Right ventricle myocardium superior (tissue), 1 donor: ENCODE data around the gene LAYN. TPM values are rescaled to one million over a fixed set of nuclear protein-coding genes. Genes with fewer than 3 reads are reported as not detected.

ENCODE experiments used
- ATAC-seq: fragments of 200-7000 bp; cut with Tn5 transposase; one replicate; pipeline ENCODE4 v1.9.1; 2020; ENCODE audit warnings: mild to moderate bottlenecking; ENCODE audit not compliant: poor library complexity
- DNase-seq: peaks from one replicate; pipeline ENCODE4 v3.0.0-alpha.2; 2020
- intact Hi-C: fragments of 100-400 bp; cut with DNase I; formaldehyde crosslinking; loops from one replicate; pipeline ENCODE4 v1.11.2; 2022
- total RNA-seq: library from RNA; stranded (reverse); fragmentation: NEBNext Ultra II Directional; extraction: Animal tissue kit (Norgen Biotek cat#: 25700); gene quantifications from one replicate; pipeline ENCODE4 v1.2.1, GENCODE V29; 2021
- donor health status: DM: no; HTN: yes; CAD: no; lungs with severe emphysema.

LAYN gene
- total RNA-seq, 1 donor from 2014 or later = 3.0 TPM

GRCh38 chr11:111527279-111527678, 13.2 kb upstream of the LAYN start:
- no peak for DNase-seq
- intact Hi-C loops = no loop called here

GRCh38 chr11:111528557-111528956, 12.0 kb upstream of the LAYN start:
- no peak for DNase-seq
- no peak for ATAC-seq
- intact Hi-C loops = no loop called here

More at GRCh38 chr11:111527279-111527678, 13.2 kb upstream of the LAYN start:
- no peak for ATAC-seq

DNA sequence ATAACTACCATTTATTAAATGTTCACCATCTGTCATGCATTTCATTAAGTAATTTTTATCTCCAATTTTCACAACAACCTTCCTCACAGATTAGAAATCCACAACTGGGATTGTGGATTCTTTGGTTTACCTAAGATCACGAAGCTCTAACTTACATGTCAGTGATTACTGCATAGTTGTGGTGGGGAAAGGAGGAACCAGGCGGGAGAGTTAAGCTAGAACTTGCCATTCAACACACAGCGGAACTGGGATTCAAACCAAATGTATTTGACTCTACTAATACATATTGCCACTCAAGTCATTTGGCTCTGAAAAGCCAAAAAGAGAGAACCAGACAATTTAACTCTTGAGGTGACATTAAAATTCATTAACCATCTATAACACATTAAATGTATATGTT, 10.4 kb upstream of the LAYN start:
- DNase-seq = no peak
- intact Hi-C loops = no loop called here
- ATAC-seq = no peak

GRCh38 chr11:111531136-111531535, 9.4 kb upstream of the LAYN start:
- ATAC-seq = no peak
- intact Hi-C loops = no loop called here
- no peak for DNase-seq

GRCh38 chr11:111531687-111532364, 8.7 kb upstream of the LAYN start:
- DNase-seq (no peak), ATAC-seq (no peak)
- intact Hi-C loops = no loop called here

DNA sequence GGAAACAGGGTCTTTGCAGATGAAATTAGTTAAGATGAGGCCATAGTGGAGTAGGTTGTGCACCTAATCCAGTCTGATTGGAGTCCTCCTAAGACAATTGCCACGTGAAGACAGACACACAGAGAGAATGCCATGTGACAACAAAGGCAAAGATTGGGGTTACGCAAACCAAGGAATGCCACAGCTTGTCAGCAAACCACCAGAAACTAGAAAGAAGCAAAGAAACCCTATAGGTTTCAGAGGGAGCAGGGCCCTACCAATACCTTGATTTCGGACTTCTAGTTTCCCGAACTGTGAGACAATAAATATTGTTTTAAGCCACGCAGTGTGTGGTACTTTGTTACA, 8.2 kb upstream of the LAYN start:
- intact Hi-C loops = no loop called here
- ATAC-seq = no peak
- DNase-seq = no peak

GRCh38 chr11:111535281-111535680, 5.2 kb upstream of the LAYN start:
- intact Hi-C loops = no loop called here
- no peak for DNase-seq
- ATAC-seq = no peak

DNA sequence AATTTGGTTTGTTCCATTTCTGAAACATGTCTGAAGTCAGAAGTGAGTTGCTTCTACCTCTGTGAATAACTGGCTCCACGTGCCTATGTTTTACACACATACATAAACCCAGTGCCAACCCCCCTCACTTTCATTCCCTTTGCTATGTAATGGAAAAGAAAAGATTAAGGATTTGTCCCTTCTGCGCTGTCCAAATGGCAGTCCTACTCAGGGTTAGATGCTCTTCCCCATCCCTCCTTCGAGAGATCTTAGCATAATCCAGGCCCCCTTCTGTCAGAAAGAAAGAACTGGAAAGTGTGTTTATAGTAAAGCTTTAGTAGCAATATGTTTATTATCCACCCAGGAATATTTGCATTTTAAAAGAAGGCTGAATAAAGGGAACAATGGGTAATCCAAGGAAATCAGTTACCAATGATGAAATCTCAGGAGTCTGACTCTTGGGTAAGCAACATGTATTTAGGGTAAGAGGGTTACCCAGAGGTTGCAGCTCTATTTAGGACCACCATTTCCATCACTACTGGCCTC, 3.1 kb upstream of the LAYN start:
- ATAC-seq (no peak), DNase-seq (no peak)
- intact Hi-C loops = no loop called here

DNA sequence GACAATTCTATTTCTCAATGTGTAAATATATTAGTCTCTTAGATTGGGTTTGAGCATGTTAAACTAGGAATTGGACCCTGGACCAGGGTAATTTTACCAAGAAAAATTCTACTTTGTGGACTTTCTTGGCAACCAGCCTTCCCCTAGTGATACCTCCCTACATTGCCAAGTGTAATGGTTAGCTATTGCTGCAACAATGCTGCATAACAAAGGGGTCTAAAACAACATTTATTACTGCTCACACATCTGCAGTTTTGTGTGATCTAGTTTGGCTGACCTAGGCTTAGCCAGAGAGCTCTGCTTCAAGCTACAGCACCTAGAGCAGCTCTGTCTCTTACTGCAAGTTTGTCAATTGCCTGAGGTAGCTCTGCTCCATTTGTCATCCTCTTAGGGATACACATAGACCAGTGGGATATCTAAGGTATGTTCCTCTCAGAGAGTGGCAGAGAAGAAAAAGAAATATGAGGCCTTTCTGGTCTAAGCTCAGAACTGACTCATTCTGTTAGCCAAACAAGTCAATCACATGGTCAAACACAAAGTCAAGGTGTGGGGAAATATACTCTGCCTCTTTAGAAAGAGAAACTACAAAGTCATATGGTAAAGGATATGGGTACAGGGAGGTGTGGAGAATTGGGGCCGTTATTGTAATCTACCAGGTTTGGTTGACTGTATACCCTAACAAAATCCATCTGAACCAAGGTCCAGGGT, 2.0 kb upstream of the LAYN start:
- ATAC-seq (no peak), DNase-seq (no peak)
- intact Hi-C loops = no loop called here

DNA sequence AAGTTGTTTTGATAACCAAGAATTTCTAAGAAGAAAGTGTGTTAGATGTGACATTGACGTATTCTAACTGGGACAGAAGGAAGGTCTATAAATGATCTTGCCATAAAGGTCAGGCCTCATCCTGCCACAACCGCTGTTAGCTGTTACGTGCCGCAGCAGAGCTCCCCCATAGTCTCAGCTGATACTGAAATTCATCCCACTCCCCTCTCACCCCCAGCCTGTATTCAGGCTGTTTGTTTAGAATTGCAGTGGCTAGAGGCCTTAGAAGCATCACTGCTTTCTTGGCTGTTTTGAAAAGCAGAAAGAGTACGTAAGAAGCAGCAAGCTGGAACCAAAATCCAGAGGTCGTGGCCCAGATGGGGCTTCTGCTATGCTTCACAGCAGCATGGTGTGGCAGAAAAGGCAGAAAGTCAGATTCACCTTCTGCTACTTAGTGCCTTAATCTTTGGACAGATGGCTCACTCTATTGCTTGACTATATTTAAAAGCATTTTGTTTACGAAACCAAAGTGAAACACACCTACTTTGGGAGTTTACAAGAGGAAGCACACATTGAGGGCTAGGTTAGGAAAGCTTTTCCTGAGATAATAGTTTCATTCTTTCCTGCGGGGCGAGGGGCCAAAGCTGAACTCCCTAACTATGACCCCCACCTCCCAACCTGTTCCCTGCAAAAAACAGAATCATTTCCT, 950 bp upstream of the LAYN start:
- ATAC-seq = no peak
- no peak for DNase-seq
- intact Hi-C loops = no loop called here

DNA sequence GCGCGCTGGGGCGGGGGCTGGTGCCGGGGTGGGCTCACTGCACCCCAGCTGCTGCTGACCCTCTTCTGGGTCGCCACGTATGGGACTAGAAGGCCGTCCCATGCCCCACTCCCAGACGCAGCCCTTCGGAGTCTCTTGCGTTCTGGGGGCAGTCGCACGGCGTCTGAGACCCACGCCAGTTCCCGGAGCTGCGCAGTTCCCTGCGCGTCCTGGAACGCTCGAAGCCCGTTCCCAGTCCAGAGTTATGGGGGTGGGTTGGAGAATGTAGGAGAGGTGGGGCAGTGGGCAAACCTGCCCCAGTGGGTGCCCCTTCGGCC, 375 bp downstream of the LAYN start:
- ATAC-seq (peak; percentile 51), DNase-seq (no peak)
- intact Hi-C loops = no loop called here

DNA sequence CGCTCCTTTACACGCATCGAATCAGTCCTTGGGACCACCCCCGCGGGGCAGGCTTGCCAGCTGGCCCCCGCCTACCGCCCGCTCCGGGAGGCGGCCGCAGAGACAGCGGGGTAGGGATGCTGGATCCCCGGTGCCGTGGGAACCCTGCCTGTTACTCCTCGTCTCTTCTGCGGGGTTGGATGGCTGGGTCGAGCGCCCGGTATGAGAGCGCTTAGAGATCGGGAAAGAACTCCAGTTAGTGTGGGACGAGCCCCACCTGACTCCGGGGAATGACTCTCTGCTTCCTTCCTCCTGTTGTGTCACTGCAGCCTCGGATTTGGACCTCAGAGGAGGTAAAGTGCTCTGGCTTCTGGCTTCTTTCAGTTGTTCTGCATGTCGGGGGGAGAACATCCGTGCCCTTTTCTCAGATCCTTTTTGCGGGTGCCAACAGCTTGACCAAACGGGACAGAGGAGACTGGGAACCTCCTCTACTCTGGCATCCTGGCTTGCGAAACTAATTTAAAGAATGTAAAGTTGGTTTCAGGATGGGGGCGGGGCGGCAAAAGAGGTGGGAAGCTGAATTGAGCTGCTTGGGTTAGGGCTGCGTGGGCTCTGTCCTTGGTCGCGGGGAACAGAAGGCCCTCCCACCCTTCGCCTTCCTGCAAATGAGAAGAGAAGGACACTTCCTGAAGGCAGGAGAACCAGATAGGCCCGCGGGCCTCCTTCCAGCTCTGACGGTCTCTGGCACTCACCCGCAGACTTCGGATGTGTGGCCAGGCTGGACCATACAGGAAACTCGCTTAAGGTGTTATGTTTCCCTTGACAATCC, 938 bp downstream of the LAYN start:
- peak; percentile 66 for ATAC-seq
- DNase-seq = peak; percentile 77
- intact Hi-C loops = no loop called here

GRCh38 chr11:111542606-111543275, 2.2 kb downstream of the LAYN start:
- DNase-seq (no peak), ATAC-seq (no peak)
- intact Hi-C loops = no loop called here

- intact Hi-C loops = no loop called here
Observed at GRCh38 chr11:111548525-111548924, 8.0 kb downstream of the LAYN start.

DNA sequence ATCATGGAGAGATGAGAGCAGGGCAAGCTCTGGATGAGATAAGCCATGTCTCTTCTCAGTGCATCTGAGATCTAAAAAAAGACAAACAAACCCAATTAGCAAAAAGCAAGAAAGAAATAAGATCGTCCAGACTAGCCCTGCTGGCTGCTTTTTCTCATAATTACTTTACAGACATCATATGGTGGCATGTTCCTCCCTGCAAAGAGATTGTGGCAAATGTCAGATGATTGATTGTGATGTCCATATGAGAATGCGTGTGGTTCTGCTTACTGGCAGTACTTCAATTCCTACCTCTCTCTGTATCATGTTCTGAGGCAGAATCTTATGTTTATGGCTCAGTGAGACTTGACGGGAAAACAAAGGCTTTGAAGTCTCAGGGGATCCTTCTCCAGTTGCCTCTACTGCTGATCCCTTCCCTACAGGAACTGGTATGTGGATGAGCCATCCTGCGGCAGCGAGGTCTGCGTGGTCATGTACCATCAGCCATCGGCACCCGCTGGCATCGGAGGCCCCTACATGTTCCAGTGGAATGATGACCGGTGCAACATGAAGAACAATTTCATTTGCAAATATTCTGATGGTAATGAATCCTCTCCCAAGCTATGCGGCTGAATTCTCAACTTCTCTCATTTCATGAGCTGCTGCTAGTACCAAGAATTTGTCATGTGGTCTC, 8.8 kb downstream of the LAYN start:
- ATAC-seq (no peak), DNase-seq (no peak)
- intact Hi-C loops = no loop called here

More at GRCh38 chr11:111548525-111548924, 8.0 kb downstream of the LAYN start:
- no peak for ATAC-seq
- no peak for DNase-seq

DNA sequence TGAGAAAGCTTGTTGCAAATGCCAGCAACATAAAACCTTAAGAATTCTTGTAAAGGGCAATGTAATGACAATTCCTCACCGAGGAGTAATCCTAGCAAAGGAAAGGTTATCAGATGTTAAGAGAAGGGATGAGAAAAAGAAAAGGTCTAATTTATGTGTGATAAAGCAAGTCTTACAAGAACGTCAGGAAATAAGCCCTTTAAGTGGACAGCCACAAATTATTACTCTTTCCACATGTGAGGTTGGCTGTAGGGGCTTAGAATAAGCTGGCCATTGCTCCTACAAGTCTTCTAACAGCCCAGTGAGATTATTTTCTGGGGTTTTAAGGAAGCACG, 9.3 kb downstream of the LAYN start:
- intact Hi-C loops = no loop called here
- ATAC-seq (no peak), DNase-seq (no peak)

GRCh38 chr11:111550258-111550657, 9.7 kb downstream of the LAYN start:
- no peak for DNase-seq
- ATAC-seq = no peak
- intact Hi-C loops = no loop called here

GRCh38 chr11:111554532-111554931, 14.0 kb downstream of the LAYN start:
- no peak for DNase-seq
- intact Hi-C loops = no loop called here
- ATAC-seq = no peak
